HG02678 (cell line): ENCODE data around the gene SLC16A1.
"Not testable (repeated sequence)": the region's sequence is repeated elsewhere in the genome, so short reads cannot be mapped to it uniquely, and the experiment has no call there.

Experiments
- ATAC-seq: cut with Tn5 transposase; IDR thresholded peaks from one replicate; pipeline ENCODE4 v1.9.1; 2021; ENCODE audit warnings: mild to moderate bottlenecking, moderate library complexity; ENCODE audit not compliant: unreplicated experiment

The SLC16A1 gene

GRCh38 chr1:112888630-112889029, 67.4 kb downstream of the SLC16A1 start:
- ATAC-seq, result no peak

DNA sequence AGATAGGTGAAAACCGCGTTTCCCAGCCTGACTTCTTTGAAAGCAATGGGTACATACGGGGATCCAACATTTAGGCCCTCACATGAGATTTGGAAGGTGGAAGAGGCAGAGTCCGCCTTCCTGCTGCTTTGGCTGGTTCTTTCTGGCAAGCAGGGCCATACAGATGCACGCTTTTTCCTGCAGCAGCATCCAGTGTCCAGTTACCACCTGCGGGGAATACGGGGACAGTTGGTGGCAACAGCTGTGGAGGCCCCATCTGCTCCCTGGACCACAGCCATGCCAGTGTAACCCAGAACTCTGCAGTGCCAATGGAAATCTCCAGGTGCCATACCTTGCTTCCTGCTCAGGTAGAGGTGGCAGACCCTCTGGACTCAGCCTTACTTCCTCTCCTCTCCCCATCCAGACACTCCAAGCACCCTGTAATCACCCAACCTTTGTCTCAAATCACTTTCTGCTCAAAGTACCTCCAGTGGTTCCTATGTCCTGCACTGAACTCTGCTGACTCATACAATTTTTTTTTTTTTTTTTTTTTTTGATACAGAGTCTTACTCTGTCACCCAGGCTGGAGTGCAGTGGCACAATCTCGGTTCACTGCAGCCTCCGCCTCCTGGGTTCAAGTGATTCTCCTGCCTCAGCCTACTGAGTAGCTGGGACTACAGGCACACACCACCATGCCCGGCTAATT, 68.3 kb downstream of the SLC16A1 start:
- no peak for ATAC-seq

DNA sequence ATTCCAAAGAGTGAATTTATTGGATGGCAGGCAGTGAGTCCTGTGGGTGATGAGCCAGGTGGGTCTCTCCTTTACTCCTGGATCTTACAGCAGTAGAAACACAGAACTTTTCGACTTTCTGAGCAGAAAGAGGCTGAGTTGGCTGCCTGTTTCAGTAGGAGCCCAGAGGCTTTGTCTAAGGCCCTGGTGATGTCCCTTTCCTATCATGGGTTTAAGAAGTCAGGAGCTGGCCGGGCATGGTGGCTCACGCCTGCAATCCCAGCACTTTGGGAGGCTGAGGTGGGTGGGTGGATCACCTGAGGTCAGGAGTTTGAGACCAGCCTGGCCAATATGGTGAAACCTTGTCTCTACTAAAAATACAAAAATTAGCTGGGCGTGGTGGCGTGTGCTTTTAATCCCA, 71.0 kb downstream of the SLC16A1 start:
- not testable (repeated sequence) for ATAC-seq

GRCh38 chr1:112882271-112882744, 73.7 kb downstream of the SLC16A1 start:
- no peak for ATAC-seq

- no peak for ATAC-seq
Measured at GRCh38 chr1:112881742-112882127, 74.3 kb downstream of the SLC16A1 start.

GRCh38 chr1:112879834-112880233, 76.2 kb downstream of the SLC16A1 start:
- no peak for ATAC-seq

- no peak for ATAC-seq
Measured at GRCh38 chr1:112878321-112878720, 77.7 kb downstream of the SLC16A1 start.

- ATAC-seq, result no peak
Measured at GRCh38 chr1:112877750-112878149, 78.2 kb downstream of the SLC16A1 start.

DNA sequence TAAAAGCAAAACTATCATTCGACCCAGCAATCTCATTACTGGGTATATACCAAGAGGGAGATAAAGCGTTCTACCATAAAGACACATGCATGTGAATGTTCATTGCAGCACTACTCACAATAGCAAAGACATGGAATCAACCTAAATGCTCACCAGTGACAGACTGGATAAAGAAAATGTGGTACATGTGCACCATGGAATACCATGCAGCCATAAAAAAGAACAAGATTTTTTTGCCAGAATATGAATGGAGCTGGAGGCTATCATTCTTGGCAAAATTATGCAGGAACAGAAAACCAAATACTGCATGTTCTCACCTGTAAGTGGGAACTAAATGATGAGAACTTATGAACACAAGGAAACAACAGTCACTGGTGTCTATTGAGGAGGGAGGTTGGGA, 79.7 kb downstream of the SLC16A1 start:
- ATAC-seq, result no peak

DNA sequence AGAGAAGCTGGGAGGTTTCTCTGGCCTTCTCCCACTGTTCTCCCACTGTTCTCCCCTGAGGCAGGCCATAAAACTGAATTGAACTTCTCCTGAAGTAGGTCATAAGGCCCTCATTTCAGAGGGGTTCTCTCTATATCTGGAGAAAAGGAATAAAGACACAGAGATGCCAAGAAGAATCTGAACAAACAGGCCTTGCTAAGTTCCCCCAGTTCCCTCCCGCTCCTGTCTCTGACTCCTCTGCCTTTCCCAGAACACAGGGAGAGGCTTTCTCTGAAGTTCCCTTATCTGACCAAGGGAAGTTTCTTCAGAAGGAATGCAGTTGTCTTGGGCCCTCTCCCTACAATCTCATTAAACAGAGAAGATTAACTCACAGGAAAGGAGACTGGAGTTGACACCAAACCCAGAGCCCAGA, 83.4 kb downstream of the SLC16A1 start:
- no peak for ATAC-seq

GRCh38 chr1:112870887-112871646, 84.9 kb downstream of the SLC16A1 start:
- ATAC-seq, result no peak

DNA sequence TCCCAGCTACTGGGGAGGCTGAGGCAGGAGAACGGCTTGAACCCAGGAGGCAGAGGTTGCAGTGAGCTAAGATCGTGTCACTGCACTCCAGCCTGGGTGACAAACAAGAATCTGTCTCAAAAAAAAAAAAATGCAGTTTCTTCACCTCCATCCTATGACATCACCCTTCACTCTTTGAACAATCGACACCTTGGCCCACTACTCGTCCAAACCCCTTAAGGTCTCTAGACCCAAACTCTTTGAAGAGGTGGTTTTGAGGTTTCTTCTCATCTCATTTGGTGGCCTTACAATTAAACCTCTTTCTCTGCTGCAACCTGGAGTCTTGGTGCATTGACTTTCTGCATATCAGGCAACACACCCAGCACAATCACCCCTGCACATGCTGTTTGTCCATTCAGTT, 86.1 kb downstream of the SLC16A1 start:
- no peak for ATAC-seq

DNA sequence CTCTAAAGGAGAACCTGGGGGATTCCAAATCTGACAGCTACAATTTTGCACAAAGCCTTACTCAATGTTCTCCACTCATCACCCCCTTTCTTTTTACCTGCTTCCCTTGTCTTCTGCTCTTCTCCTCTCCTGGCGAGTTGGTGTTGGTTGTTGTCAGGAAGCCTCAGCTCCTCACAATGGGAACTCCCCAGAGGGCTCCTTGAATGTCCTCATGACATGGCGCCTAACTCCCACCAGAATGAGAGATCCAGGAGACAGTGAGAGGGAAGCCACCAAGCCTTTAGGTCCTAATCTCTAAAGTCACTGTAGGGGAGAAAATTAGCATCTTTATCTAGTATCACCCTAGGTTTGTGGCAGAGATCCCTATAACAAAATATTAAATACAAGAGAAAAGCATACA, 87.8 kb downstream of the SLC16A1 start:
- ATAC-seq, result no peak

- no peak for ATAC-seq
Measured at GRCh38 chr1:112866981-112867380, 89.0 kb downstream of the SLC16A1 start.

GRCh38 chr1:112866151-112866550, 89.8 kb downstream of the SLC16A1 start:
- no peak for ATAC-seq

GRCh38 chr1:112862753-112863426, 93.1 kb downstream of the SLC16A1 start:
- ATAC-seq, result no peak
